HCT116 (cell line): ENCODE results near the gene RAB42. TPM values are rescaled to one million over a fixed set of nuclear protein-coding genes. Genes with fewer than 3 reads are reported as not detected.

ENCODE experiments used
- ATAC-seq: fragments of 200-7000 bp; cut with Tn5 transposase; 2 replicates; pipeline ENCODE4 v1.9.1; 2020; ENCODE audit warnings: mild to moderate bottlenecking, moderate library complexity
- BruUV-seq: library from RNA; stranded (reverse); fragments of 400-500 nt; replicated peaks from 2 replicates; lab custom pipeline; 2021; lab: Mats Ljungman, UMichigan
- CTCF ChIA-PET: fragments of 300-600 bp; sonication (Branson Sonifier 250); formaldehyde crosslinking; loops from one replicate; lab custom pipeline; 2021; ENCODE audit warnings: antibody characterized with exemption; lab: Charles Lee
- POLR2A ChIA-PET: fragments of 300-600, 350-600 bp; sonication (Branson Sonifier 250); formaldehyde crosslinking; loops from one replicate; lab custom pipeline; 2021; ENCODE audit warnings: antibody characterized with exemption; lab: Charles Lee
- RAD21 ChIA-PET, 2 experiments: fragments of 300-600 bp; sonication (Branson Sonifier 250); formaldehyde crosslinking; loops; one replicate each; lab custom pipeline; 2023; ENCODE audit warnings: low total read pairs in 2 of 2; ENCODE audit not compliant: uncharacterized antibody in 2 of 2, unreplicated experiment in 2 of 2, low non-redundant PET in 1 of 2; lab: Charles Lee
- DNase-seq: peaks from one replicate; pipeline ENCODE4 v3.0.0-alpha.2; 2010; ENCODE audit warnings: low read depth, low spot score
- H2AFZ ChIP-seq: fragments of 200-600 bp; shearing (Covaris generic), sonication (generic); 2 replicates; pipeline ENCODE4 v1.6.1; 2017; ENCODE audit warnings: low read depth, mixed run types, mixed read lengths, antibody characterized with exemption, low read length; ENCODE audit not compliant: poor library complexity, severe bottlenecking
- H3K27ac ChIP-seq: 2 replicates; pipeline ENCODE4 v1.5.1; 2012; ENCODE audit warnings: low read depth, low read length
- H3K27me3 ChIP-seq: fragments of 200-600 bp; sonication (generic); 2 replicates; pipeline ENCODE4 v1.6.1; 2016; ENCODE audit warnings: mixed run types, low read length, mixed read lengths; ENCODE audit not compliant: insufficient read depth
- H3K36me3 ChIP-seq, 2 experiments: fragments of 200-500 bp in 1 of 2; fragments of 200-600 bp in 1 of 2; sonication (Bioruptor generic) in 1 of 2; sonication (generic) in 1 of 2; 2 replicates each; pipeline versions ENCODE4 v1.5.1 to v1.6.1; 2014 to 2016; ENCODE audit warnings: low read length in 2 of 2, inconsistent platforms in 1 of 2, mixed read lengths in 1 of 2, mixed run types in 1 of 2; ENCODE audit not compliant: insufficient read depth in 2 of 2, control insufficient read depth in 1 of 2
- H3K4me1 ChIP-seq, 2 experiments: fragments of 200-600 bp in 1 of 2; sonication (generic) in 1 of 2; 2 replicates each; pipeline versions ENCODE4 v1.5.1 to v1.6.1; 2012 to 2017; ENCODE audit warnings: low read length in 2 of 2, inconsistent platforms in 1 of 2, mild to moderate bottlenecking in 1 of 2, mixed read lengths in 1 of 2, mixed run types in 1 of 2, moderate library complexity in 1 of 2; ENCODE audit not compliant: insufficient read depth in 2 of 2, control insufficient read depth in 1 of 2
- H3K4me2 ChIP-seq: fragments of 200-600 bp; sonication (generic); 2 replicates; pipeline ENCODE4 v1.6.1; 2017; ENCODE audit warnings: mixed run types, low read length, mixed read lengths
- H3K4me3 ChIP-seq, 2 experiments: fragments of 200-600 bp in 1 of 2; sonication (generic) in 1 of 2; replicated peaks in 1 of 2; 2 replicates each; pipeline ENCODE4 v1.5.1; 2011 to 2016; ENCODE audit warnings: low read length in 2 of 2, control low read depth in 1 of 2, low read depth in 1 of 2, mild to moderate bottlenecking in 1 of 2, mixed read lengths in 1 of 2, mixed run types in 1 of 2
- H3K79me2 ChIP-seq: fragments of 200-600 bp; sonication (generic); 2 replicates; pipeline ENCODE4 v1.6.1; 2017; ENCODE audit warnings: mild to moderate bottlenecking, mixed run types, low read length, moderate library complexity, mixed read lengths; ENCODE audit not compliant: insufficient read depth
- H3K9ac ChIP-seq: fragments of 200-600 bp; sonication (generic); 2 replicates; pipeline ENCODE4 v1.6.1; 2016; ENCODE audit warnings: low read length, mixed read lengths
- H3K9me2 ChIP-seq: fragments of 200-600 bp; sonication (generic), shearing (Covaris generic); 2 replicates; pipeline ENCODE4 v1.6.1; 2017; ENCODE audit warnings: mixed run types, mild to moderate bottlenecking, moderate library complexity; ENCODE audit not compliant: insufficient read depth
- H3K9me3 ChIP-seq, 2 experiments: fragments of 200-500 bp in 1 of 2; fragments of 200-600 bp in 1 of 2; sonication (Bioruptor generic) in 1 of 2; sonication (generic) in 1 of 2; 2 replicates each; pipeline ENCODE4 v1.6.1; 2014 to 2017; ENCODE audit warnings: low read length in 2 of 2, mixed read lengths in 2 of 2, inconsistent platforms in 1 of 2, low read depth in 1 of 2, mild to moderate bottlenecking in 1 of 2, mixed run types in 1 of 2, moderate library complexity in 1 of 2; ENCODE audit not compliant: control insufficient read depth in 1 of 2, insufficient read depth in 1 of 2
- H4K20me1 ChIP-seq: fragments of 200-600 bp; sonication (generic), shearing (Covaris generic); 2 replicates; pipeline ENCODE4 v1.6.1; 2017; ENCODE audit warnings: mixed run types, mild to moderate bottlenecking, moderate library complexity; ENCODE audit not compliant: insufficient read depth
- CBX3 ChIP-seq: IDR thresholded peaks from 2 replicates; pipeline ENCODE4 v1.6.1; 2012; ENCODE audit warnings: low read depth
- EGR1 ChIP-seq: IDR thresholded peaks from 2 replicates; pipeline ENCODE4 v1.6.1; 2012; ENCODE audit warnings: low read depth
- ELF1 ChIP-seq: IDR thresholded peaks from 2 replicates; pipeline ENCODE4 v1.6.1; 2012; ENCODE audit warnings: low read depth, borderline replicate concordance
- JUND ChIP-seq: IDR thresholded peaks from 2 replicates; pipeline ENCODE4 v1.6.1; 2012
- MAX ChIP-seq: IDR thresholded peaks from 2 replicates; pipeline ENCODE4 v1.6.1; 2012
- POLR2AphosphoS5 ChIP-seq: IDR thresholded peaks from 2 replicates; pipeline ENCODE4 v1.6.1; 2011; ENCODE audit warnings: mild to moderate bottlenecking, low read depth, low read length, moderate library complexity
- REST ChIP-seq: IDR thresholded peaks from 2 replicates; pipeline ENCODE4 v1.6.1; 2012; ENCODE audit warnings: low read depth
- ZFX ChIP-seq: fragments of 450-650 bp; IDR thresholded peaks from 2 replicates; pipeline ENCODE4 v1.6.1; 2017
- ZNF274 ChIP-seq: fragments of 200-500 bp; sonication (Bioruptor generic); IDR thresholded peaks from 2 replicates; pipeline ENCODE4 v1.6.1; 2014; ENCODE audit warnings: mild to moderate bottlenecking, low read depth, low read length, inconsistent platforms
- intact Hi-C: fragments of 100-400 bp; cut with micrococcal nuclease; formaldehyde crosslinking; loops from 2 replicates; pipeline ENCODE4 v1.10.0; 2022
- total RNA-seq: library from RNA; stranded (reverse); gene quantifications from one replicate; pipeline ENCODE4 v1.2.1, GENCODE V29; 2021; ENCODE audit not compliant: unreplicated experiment

Gene RAB42
- total RNA-seq, 1 experiment from 2014 or later = not detected

- CTCF ChIA-PET = no interaction called here
These were observed 40.7 kb upstream of the RAB42 start for GRCh38 chr1:28551381-28551780.

More at GRCh38 chr1:28551381-28551780, 40.7 kb upstream of the RAB42 start:
- ATAC-seq (no peak), DNase-seq (no peak)
- peaks cover 13% of the 10 kb centered on the region for H3K79me2 ChIP-seq
- H3K9ac ChIP-seq = no peak overlapping the region
- H3K27me3 ChIP-seq = no peaks in the 10 kb centered on the region
- intact Hi-C loops = no loop called here
- H3K36me3 ChIP-seq = peaks cover 0 to 2% of the 10 kb centered on the region in 2 experiments; a peak in 1 of 4 replicates
- no peak overlapping the region for H3K4me2 ChIP-seq
- no peak overlapping the region for H2AFZ ChIP-seq
- H4K20me1 ChIP-seq = no peaks in the 10 kb centered on the region
- H3K4me3 ChIP-seq = no peak overlapping the region
- no TSS peak for BruUV-seq
- no peak for TF ChIP-seq ZFX
- no peak for TF ChIP-seq JUND
- no peak for TF ChIP-seq EGR1
- TF ChIP-seq ELF1 = no peak
- TF ChIP-seq CBX3 = no peak
- no peak for TF ChIP-seq MAX
- no peak for TF ChIP-seq POLR2AphosphoS5
- TF ChIP-seq REST = no peak
- TF ChIP-seq ZNF274 = no peak
- no peaks in the 10 kb centered on the region for H3K9me3 ChIP-seq
- H3K27ac ChIP-seq = no peak overlapping the region
- no peaks in the 10 kb centered on the region for H3K9me2 ChIP-seq
- POLR2A ChIA-PET = interaction anchor here (1.5 to 1.8 kb wide), 3 partner anchors 10 to 30 kb away, joined by 4 to 8 read pairs (median 5); no protein-coding TSS in a partner anchor
- peaks cover 6 to 22% of the 10 kb centered on the region in 2 experiments; a peak in 3 of 4 replicates for H3K4me1 ChIP-seq
- RAD21 ChIA-PET = interaction anchor here in 1 of 2 experiments (0.6 kb wide), 1 partner anchor 9 kb away, joined by 3 read pairs; no protein-coding TSS in a partner anchor
